Measurements from ENCODE around the gene PPP6R1.

- TF ChIP-seq POLR2A (IDR thresholded peaks at IDR 0.05) = no peak
- no peak for TF ChIP-seq CTCF (IDR thresholded peaks at IDR 0.05)
Measured at GRCh38 chr19:55266404-55266803, 7.6 kb upstream of the PPP6R1 start.
